Measurements from ENCODE around the gene HTRA1. TPM values are rescaled to one million over a fixed set of nuclear protein-coding genes. Genes with fewer than 3 reads are reported as not detected.

The HTRA1 gene
- total RNA-seq, 4 donors from 2014 or later = 37.1 to 99.4 (median 68.2) TPM

DNA sequence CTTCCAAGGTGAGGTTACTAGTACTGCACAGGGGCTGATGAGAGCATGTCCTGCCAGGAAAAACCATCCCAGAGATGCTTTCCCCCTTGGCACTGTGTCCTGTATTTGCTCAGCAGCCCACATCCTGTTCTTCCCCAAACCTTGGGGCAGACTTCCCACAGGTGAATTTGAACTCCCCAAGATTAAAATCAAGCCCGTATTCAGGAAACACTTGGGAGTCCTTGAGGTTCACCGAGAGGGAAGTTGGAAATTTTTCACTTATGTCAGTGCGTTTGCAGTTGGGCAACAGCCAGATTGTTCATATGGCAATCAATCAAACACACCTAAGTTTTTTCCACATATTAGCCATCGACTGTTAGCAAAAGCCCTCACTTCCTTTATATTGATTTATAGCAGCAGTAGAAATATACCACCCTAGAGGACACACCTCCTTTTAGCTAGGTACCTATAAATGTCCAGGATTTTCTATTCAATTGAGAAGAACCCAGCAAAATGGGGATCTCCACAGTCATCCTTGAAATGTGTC, 99.0 kb downstream of the HTRA1 start, which contains the start of gene DMBT1:
Gene DMBT1 (plus strand): TSS at position 476 of the 526 bp plus-strand sequence. CDS start 17 bp downstream, at position 493.
- no peak within 1 kb of the TSS for H3K27ac ChIP-seq
- TF ChIP-seq, protein P1, sequence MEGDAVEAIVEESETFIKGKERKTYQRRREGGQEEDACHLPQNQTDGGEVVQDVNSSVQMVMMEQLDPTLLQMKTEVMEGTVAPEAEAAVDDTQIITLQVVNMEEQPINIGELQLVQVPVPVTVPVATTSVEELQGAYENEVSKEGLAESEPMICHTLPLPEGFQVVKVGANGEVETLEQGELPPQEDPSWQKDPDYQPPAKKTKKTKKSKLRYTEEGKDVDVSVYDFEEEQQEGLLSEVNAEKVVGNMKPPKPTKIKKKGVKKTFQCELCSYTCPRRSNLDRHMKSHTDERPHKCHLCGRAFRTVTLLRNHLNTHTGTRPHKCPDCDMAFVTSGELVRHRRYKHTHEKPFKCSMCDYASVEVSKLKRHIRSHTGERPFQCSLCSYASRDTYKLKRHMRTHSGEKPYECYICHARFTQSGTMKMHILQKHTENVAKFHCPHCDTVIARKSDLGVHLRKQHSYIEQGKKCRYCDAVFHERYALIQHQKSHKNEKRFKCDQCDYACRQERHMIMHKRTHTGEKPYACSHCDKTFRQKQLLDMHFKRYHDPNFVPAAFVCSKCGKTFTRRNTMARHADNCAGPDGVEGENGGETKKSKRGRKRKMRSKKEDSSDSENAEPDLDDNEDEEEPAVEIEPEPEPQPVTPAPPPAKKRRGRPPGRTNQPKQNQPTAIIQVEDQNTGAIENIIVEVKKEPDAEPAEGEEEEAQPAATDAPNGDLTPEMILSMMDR (IDR thresholded peaks at IDR 0.05) = no peak
- no peak for TF ChIP-seq POLR2A (IDR thresholded peaks at IDR 0.05)
- no peak within 1 kb of the TSS for H3K4me3 ChIP-seq (replicated peaks in 1 of 3)
- intact Hi-C loops (cut with DNase I) = loop anchor here (5.0 to 10.0 kb wide), 2 partner anchors 123 to 216 kb away; no protein-coding TSS in a partner anchor
- H3K27me3 ChIP-seq = no peaks in the 10 kb centered on the region
- H3K36me3 ChIP-seq = no peaks in the 10 kb centered on the region
- 13 to 20% methylated on average over 4 of the region's 4 CpGs for WGBS, 2 donors
- peaks cover 14 to 23% of the 10 kb centered on the region in 2 donors for H3K4me1 ChIP-seq
- no peak for DNase-seq
- no peaks in the 10 kb centered on the region for H3K9me3 ChIP-seq

DNA sequence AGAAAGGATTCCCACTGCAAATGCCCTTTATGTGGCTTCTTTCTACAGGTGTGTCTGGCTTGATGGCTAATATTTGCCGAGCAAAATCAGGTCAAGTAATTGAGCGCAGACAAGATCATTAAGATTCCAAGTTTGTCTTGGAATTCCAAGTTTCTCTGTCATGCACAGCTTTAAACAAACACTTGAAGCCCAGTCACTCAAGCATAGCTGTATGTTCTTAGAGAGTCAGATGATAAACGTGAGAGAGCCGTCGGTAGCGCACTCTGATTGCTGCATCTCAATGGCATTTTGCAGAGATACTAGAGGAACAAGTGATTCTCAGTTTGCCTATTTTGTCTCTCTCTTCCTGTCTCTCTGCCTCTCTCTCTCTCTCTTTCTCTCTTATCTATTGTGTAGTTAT, 99.9 kb downstream of the HTRA1 start:
- no peak for TF ChIP-seq POLR2A (IDR thresholded peaks at IDR 0.05)
- TF ChIP-seq, protein P1 (IDR thresholded peaks at IDR 0.05) = no peak
- peaks cover 14 to 23% of the 10 kb centered on the region in 2 donors for H3K4me1 ChIP-seq
- H3K27ac ChIP-seq = no peak overlapping the region
- 22 to 41% methylated on average over 6 of the region's 6 CpGs for WGBS, 2 donors
- no peak overlapping the region for H3K4me3 ChIP-seq (replicated peaks in 1 of 3)
- intact Hi-C loops (cut with DNase I) = loop anchor here (5.0 to 10.0 kb wide), 2 partner anchors 124 to 216 kb away; no protein-coding TSS in a partner anchor
- H3K9me3 ChIP-seq = no peaks in the 10 kb centered on the region
- peak in 1 of 2 donors; percentile 47 for DNase-seq
- H3K36me3 ChIP-seq = no peaks in the 10 kb centered on the region
- H3K27me3 ChIP-seq = no peaks in the 10 kb centered on the region

DNA sequence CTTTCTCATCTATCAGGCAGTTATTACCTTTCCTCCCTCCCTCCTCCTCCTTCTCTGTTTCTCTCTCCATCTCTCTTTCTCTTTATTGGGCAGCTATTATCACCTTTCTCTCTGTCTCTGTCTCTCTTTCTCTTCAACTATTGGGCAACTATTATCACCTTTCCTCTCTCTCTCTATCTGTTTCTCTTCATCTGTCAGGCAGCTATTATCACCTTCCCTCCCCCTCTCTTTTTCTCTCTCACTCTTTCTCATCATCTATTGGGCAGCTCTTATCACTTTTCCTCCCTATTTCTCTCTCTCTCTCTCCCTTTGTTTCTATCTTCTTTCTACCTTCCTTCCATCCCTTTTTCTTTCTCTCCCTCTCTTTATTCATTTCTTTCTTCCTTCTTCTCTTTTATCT, 100.4 kb downstream of the HTRA1 start:
- TF ChIP-seq POLR2A (IDR thresholded peaks at IDR 0.05) = no peak
- TF ChIP-seq, protein P1 (IDR thresholded peaks at IDR 0.05) = no peak
- DNase-seq = no peak

More for the DNA sequence above, 100.4 kb downstream of the HTRA1 start:
- no peaks in the 10 kb centered on the region for H3K9me3 ChIP-seq
- no peaks in the 10 kb centered on the region for H3K27me3 ChIP-seq
- intact Hi-C loops (cut with DNase I) = loop anchor here (5.0 to 10.0 kb wide), 2 partner anchors 124 to 217 kb away; no protein-coding TSS in a partner anchor
- H3K27ac ChIP-seq = no peak overlapping the region
- H3K4me3 ChIP-seq (replicated peaks in 1 of 3) = no peak overlapping the region
- H3K36me3 ChIP-seq = no peaks in the 10 kb centered on the region
- H3K4me1 ChIP-seq = peaks cover 14 to 23% of the 10 kb centered on the region in 2 donors

Small RNA genes lying within 50 kb of the gene (microRNA-seq; reads per million reads assigned to microRNA genes)
- gene MIR3941 = not detected

Small RNA genes lying within 50 kb of the gene (small RNA-seq; reads per million reads assigned to genes)
- not detected for gene MIR3941

Other genes starting within 250 kb of the HTRA1 start
- gene BTBD16, start 190.3 kb upstream of the HTRA1 start, total RNA-seq = under 1 TPM in 1 of 4 donors, not detected in 3; 0.11 TPM
- 10 to 100 TPM; 39.3 to 50.9 (median 45.6) TPM for gene PLEKHA1, start 86.8 kb upstream of the HTRA1 start, total RNA-seq
- gene ARMS2, start 6.9 kb upstream of the HTRA1 start, total RNA-seq = not detected
- under 1 TPM in 2 of 4 donors, not detected in 2; 0.10 to 0.13 TPM for gene DMBT1, start 99.2 kb downstream of the HTRA1 start, total RNA-seq
- gene C10orf120, start 238.3 kb downstream of the HTRA1 start, total RNA-seq = not detected

Data from thyroid gland (tissue), 4 donors.